ENCODE results near the gene ARID3A.

The ARID3A gene

GRCh38 chr19:912181-913079 is 13.4 kb upstream of the ARID3A start:
- peak; percentile 41 for DNase-seq

DNA sequence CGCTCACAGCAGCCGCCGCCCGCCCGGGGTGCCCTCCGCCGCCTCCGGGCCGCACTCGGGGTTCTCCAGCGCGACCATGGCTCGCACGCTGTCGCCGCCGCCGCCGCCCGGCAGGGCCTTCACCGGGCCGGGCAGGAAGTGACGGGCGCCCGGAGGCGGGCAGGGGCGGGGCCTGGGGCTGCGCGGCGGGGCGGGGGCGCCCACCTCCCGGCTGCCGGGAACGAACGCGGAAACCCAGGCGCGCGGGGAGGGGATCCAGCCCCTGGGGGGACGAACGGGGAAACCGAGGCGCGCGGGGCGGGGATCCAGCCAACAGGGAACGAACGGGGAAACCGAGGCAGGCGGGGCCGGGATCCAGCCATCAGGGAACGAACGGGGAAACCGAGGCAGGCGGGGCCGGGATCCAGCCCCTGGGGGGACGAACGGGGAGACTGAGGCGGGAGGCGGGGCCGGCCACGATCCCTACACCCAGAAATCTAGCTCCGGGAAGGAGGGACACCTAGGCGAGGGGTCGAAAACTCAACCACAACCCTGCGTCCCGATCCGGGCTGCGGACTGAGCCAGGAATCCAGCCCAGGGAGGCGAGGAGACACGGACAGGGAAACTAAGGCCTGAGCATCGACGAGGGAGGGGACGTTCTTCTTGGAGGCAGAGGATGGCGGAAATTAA is 12.6 kb upstream of the ARID3A start, which contains the start of gene R3HDM4:
Gene R3HDM4 (minus strand): TSS at position 140 of the 669 bp plus-strand sequence. CDS start 62 bp downstream, at position 78.
- DNase-seq, result peak; percentile 83

GRCh38 chr19:916645-917322 is 9.1 kb upstream of the ARID3A start:
- no peak for DNase-seq

GRCh38 chr19:917323-918151 is 8.3 kb upstream of the ARID3A start, which contains the start of gene KISS1R:
Gene KISS1R (plus strand): TSS chr19:917333. CDS start chr19:917503, 170 bp downstream.
- DNase-seq, result no peak

GRCh38 chr19:918152-918437 is 7.7 kb upstream of the ARID3A start:
- no peak for DNase-seq

DNA sequence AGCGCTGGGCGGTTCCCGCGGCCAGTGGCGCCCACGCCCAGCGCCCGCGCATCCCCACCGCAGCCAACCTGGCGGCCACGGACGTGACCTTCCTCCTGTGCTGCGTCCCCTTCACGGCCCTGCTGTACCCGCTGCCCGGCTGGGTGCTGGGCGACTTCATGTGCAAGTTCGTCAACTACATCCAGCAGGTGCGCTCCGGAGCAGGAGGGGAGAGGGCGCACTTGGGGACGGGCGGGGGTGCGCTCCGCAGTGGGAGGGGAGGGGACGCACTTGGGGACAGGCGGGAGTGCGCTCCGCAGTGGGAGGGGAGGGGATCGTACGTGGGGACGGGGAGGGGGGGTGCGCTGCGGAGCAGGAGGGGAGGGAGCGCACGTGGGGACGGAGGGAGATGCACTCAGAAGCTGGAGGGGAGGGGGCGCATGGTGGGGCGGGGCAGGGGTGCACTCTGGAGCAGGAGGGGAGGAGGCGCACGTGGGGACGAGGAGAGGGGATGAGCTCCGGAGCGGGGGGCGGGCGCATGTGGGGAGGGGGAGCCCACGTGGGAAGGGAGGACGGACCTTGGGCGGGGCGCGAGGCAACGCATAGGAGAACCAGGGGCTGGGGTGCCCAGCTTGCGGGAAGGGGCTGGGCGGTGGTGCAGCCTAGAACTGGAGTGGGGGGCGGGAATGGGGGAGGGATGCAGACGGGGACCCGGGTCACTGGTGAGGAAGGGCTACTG is 7.2 kb upstream of the ARID3A start:
- DNase-seq, result no peak

DNA sequence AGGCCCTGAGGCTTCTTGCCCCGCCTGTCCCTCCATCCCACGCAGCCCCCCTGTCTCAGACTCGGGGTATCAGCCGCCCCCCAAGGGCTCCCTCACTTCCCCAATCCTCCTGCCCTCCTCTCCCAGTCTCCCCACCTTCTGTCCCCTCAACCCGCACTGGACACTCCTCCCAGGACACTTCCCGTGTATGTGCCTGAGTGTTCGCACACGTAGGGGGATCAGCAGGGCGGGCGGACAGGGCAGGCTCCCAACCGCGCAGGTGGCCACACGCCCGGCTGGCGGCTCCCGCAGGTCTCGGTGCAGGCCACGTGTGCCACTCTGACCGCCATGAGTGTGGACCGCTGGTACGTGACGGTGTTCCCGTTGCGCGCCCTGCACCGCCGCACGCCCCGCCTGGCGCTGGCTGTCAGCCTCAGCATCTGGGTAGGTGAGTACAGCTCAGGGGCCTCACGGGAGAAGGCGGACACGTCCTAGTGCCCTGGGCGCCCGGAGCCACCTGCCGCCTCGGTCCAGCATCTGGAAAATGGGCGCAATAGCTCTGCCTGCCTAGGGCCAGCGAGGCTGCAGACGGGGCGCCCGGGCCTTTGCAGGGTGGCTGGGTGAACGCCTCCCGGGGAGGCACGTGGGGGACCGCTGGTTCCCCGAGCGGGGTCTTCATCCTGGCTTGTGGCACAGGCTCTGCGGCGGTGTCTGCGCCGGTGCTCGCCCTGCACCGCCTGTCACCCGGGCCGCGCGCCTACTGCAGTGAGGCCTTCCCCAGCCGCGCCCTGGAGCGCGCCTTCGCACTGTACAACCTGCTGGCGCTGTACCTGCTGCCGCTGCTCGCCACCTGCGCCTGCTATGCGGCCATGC is 6.4 kb upstream of the ARID3A start:
- DNase-seq, result peak; percentile 35

DNA sequence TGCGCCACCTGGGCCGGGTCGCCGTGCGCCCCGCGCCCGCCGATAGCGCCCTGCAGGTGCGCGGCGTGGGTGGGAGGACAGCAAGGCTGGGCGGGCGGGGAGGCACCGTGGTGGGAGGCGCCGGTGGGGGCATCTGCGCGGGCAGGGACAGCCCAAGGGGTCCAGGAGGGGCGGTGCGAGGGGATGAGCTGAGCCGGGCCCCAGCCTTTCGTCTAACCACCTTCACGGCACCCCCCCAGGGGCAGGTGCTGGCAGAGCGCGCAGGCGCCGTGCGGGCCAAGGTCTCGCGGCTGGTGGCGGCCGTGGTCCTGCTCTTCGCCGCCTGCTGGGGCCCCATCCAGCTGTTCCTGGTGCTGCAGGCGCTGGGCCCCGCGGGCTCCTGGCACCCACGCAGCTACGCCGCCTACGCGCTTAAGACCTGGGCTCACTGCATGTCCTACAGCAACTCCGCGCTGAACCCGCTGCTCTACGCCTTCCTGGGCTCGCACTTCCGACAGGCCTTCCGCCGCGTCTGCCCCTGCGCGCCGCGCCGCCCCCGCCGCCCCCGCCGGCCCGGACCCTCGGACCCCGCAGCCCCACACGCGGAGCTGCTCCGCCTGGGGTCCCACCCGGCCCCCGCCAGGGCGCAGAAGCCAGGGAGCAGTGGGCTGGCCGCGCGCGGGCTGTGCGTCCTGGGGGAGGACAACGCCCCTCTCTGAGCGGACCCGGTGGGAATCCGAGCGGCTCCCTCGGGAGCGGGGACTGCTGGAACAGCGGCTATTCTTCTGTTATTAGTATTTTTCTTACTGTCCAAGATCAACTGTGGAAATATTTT is 5.6 kb upstream of the ARID3A start:
- DNase-seq, result peak; percentile 59

DNA sequence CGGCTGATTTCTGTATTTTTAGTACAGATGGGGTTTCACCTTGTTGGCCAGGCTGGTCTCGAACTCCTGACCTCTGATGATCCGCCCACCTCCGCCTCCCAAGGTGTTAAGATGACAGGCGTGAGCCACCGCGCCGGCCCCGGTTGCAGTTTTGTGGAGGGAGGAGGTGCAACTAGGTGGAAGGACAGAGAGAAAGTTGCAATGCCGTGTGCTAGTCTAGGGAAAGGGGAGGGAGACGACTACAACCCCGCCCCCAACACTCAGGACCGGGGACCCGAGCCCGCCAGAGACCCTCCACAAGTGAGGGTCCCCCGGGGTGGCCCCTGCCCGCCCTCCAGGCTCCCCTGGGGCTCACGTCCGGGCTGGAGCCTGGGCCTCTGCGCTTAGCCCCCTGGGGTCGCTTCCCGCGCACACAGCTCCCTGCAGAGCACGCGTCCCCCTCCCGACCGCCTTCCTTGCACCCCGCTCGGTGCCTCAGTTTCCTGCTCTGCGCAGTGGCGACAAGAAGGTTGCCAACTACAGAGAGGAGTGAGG is 1.2 kb upstream of the ARID3A start:
- DNase-seq, result no peak

- peak; percentile 65 for DNase-seq
These were observed 729 bp upstream of the ARID3A start for GRCh38 chr19:925087-925525.

DNA sequence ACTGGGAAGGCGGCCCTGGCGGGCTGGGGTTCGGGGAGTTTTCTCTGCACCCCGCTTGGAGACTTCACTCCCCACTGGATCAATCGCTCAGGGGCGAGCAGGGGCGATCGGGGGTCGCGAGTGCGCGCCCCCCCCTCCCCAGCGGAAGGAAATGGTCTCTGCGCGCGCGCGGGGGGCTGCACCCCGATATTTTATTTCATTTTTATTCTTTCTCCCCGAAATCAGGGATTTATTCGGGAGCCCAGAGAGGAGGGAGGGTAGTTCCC is 421 bp downstream of the ARID3A start:
- no peak for DNase-seq

- no peak for DNase-seq
These were observed 935 bp downstream of the ARID3A start for GRCh38 chr19:926589-927350.

DNA sequence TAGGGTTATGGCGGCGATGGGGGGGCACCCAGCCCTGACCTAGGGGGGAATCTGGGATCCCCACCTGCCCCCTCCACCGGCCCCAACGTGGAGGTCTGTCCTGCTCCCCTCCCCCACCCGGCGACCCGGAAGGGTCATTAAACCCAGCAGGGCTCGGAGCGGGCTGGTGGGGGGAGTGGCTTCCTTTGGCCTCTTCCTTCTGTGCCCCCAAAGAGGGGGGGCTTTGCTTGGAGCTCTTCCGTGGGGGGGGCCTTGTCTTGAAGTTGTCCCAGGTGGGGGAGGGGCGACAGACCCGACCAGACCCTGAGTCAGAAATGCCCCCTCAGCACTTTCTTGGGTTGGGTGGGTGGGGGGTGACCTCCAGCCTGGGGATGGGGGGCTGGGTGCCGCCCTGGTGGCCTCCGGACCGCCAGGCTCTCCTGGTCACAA is 1.5 kb downstream of the ARID3A start:
- no peak for DNase-seq

GRCh38 chr19:927780-928401 is 2.1 kb downstream of the ARID3A start:
- no peak for DNase-seq

DNA sequence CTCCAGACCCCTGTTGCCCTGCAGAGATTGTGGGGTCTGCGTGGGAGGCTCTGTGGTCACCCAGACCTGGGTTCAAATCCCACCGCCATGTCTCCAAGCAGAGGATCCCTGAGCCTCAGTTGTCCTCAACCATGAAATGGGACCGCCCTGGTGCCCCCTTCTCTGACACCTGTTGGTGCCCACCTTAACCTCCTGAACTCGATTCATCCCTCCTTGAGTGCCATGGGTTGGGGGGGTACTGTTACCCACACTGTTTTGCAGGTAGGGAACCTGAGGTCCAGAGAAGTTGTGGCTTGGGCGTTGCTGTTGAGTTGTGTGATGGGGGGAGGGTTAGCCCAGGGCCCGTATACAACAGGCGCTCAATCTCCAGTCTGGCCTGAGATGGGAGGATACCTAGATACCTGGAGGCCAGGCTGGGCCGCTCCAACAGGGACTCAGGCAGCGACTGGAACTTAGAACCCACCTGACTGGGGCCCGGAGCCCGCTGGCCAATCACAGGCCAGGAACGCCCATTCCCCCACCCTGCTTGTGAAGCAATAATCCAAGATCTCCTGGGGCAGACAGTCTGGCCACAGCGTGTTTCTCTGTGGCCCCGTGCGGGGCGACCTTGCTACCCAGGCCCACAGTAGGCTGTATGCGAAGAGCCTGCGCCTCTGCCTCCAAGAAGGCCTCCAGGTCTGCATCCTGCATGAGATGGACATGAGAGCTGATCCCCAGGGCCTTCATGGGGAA is 2.8 kb downstream of the ARID3A start:
- no peak for DNase-seq

- DNase-seq, result no peak
These were observed 3.5 kb downstream of the ARID3A start for GRCh38 chr19:929203-929890.

GRCh38 chr19:929891-930258 is 4.0 kb downstream of the ARID3A start:
- no peak for DNase-seq

Measured in effector CD4-positive, alpha-beta T cell (primary cell).